ENCODE data around the gene NANOGP8.

NANOGP8 gene

GRCh38 chr15:35111861-35112260, 26.8 kb upstream of the NANOGP8 start:
- H3K4me3 ChIP-seq (ENCODE audit: low read depth, low read length) = no peak overlapping the region

DNA sequence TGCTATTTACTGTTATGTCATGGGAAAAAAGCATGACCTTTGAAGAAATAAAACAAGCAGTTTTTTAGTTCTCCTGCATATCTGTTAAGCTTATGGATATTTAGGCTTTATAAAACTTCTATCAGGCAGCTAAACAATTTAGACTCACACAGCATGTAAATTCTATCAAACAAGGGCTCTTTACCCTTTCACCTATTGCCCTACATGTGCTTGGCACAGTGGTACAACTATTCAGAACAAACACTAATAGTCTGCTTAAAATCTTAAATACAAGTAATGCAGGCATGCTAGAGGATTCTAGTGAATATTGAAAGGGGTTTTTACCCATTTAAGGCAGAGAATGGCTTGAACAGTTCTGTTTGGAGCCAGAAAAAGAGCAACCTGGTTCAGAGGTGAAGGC, 23.4 kb upstream of the NANOGP8 start:
- TF ChIP-seq CTCF (conservative IDR thresholded peaks at IDR 0.05; ENCODE audit: low read depth, low read length) = no peak
- no peak for DNase-seq (ENCODE audit: low read depth)
- no peak overlapping the region for H3K4me3 ChIP-seq (ENCODE audit: low read depth, low read length)

More at GRCh38 chr15:35111861-35112260, 26.8 kb upstream of the NANOGP8 start:
- TF ChIP-seq CTCF (conservative IDR thresholded peaks at IDR 0.05; ENCODE audit: low read depth, low read length) = no peak
- peak; percentile 4 for DNase-seq (ENCODE audit: low read depth)

GRCh38 chr15:35107561-35107960, 22.5 kb upstream of the NANOGP8 start:
- no peak for DNase-seq (ENCODE audit: low read depth)
- no peak for TF ChIP-seq CTCF (conservative IDR thresholded peaks at IDR 0.05; ENCODE audit: low read depth, low read length)
- H3K4me3 ChIP-seq (ENCODE audit: low read depth, low read length) = no peak overlapping the region

DNA sequence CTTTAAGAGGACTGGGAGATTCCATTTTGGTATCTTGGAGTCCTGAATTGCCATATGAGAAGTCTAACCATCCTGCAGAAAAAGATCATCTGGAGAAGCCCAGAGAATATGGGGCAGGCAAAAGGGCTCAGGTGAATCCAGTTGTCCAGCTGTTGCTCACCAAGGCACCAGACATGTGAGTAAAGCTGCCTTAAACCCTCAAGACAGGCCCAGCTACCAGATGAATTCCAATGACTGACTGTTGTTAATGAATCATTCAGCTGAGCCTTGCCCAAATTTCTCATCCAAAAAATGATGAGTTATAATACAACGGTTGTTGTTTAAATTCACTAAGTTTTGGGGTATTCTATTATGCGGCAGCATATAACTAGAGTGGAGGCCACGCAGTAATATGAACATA, 22.0 kb upstream of the NANOGP8 start:
- H3K4me3 ChIP-seq (ENCODE audit: low read depth, low read length) = no peak overlapping the region
- DNase-seq (ENCODE audit: low read depth) = no peak
- no peak for TF ChIP-seq CTCF (conservative IDR thresholded peaks at IDR 0.05; ENCODE audit: low read depth, low read length)

DNA sequence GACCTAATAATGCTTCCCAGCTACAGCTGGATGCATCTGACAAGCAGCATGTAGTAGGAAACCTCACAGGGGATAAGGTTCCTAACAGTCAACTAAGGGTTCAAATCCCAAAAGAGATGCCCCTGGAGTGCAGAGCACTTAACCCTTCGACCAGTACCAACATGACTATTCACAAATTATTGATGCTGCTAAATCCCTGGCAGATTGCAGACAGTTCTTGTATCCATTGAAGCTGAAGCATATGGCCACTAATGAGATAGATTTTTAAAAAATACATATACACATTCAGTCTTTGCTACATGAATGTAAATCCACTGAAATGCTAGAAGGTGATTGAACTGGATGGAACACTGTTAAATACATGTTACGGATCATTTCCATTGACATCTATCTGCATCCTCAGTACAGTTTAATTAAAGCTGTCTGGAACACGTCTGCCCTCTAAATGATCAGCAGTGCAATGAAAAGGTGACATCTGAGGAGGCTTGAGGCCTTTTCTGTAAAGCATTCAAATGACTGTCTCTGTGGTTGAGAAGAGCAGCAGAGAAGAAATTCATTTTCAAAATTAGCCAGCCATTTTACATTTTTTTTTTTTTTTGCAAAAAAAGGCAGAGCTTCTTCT, 19.5 kb upstream of the NANOGP8 start:
- H3K4me3 ChIP-seq (ENCODE audit: low read depth, low read length) = no peak overlapping the region
- no peak for DNase-seq (ENCODE audit: low read depth)
- no peak for TF ChIP-seq CTCF (conservative IDR thresholded peaks at IDR 0.05; ENCODE audit: low read depth, low read length)

DNA sequence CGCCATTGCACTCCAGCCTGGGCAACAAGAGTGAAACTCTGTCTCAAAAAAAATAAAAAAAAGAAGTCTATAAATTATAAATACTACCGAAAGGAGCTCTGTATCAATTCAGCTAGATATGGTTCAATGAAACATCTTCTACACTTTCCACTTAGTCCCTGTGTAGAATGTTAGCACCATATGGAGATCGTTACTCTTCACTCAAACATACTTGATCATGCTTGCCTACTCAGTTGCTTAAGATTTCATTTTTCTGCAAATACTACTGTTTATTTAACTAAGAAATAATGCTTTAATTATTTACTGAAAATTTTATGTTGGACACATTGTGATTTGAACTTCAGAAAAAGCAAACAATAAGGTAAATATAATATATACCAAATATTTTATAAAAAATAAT, 17.1 kb upstream of the NANOGP8 start:
- TF ChIP-seq CTCF (conservative IDR thresholded peaks at IDR 0.05; ENCODE audit: low read depth, low read length) = no peak
- no peak for DNase-seq (ENCODE audit: low read depth)

DNA sequence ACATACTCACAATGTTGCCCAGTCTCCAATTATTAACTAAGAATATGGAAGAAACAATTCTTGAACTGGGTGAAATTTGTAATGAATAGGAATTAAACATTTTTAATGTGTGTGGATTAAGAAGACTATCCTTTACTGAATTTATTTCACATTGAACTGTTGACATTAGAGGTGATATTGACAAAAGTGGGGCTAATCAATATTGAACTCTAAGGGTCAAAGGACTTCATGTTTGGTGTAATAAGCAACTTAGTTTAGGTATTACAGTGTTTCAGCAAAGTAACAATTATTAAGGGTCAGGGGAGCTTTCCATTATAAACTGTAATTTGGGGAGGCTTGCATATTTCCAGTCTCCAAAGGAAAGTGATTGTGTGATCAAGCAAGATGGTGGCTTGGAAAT, 16.2 kb upstream of the NANOGP8 start:
- DNase-seq (ENCODE audit: low read depth) = no peak
- no peak overlapping the region for H3K4me3 ChIP-seq (ENCODE audit: low read depth, low read length)
- no peak for TF ChIP-seq CTCF (conservative IDR thresholded peaks at IDR 0.05; ENCODE audit: low read depth, low read length)

More for the DNA sequence above, 17.1 kb upstream of the NANOGP8 start:
- H3K4me3 ChIP-seq (ENCODE audit: low read depth, low read length) = no peak overlapping the region

Measured in choroid plexus epithelial cell (primary cell).